Neural cell (in vitro differentiated cells): ENCODE data around the gene VPS13D. TPM values are rescaled to one million over a fixed set of nuclear protein-coding genes. Genes with fewer than 3 reads are reported as not detected.

Experiments
- H2AFZ ChIP-seq: fragments of 200-600, 300-800 bp; sonication (generic), shearing (Covaris generic); 2 replicates; pipeline ENCODE4 v1.6.0; 2014; ENCODE audit warnings: low read depth, mild to moderate bottlenecking, antibody characterized with exemption, low read length, moderate library complexity
- H3F3A ChIP-seq: fragments of 200-600 bp; shearing (Covaris generic); 2 replicates; pipeline ENCODE4 v1.6.1; 2016; ENCODE audit warnings: mild to moderate bottlenecking, moderate library complexity, mixed read lengths, antibody characterized with exemption, low read length; ENCODE audit not compliant: insufficient read depth, poor library complexity, severe bottlenecking
- H3K27ac ChIP-seq: fragments of 200-600, 300-800 bp; sonication (generic), shearing (Covaris generic); 2 replicates; pipeline ENCODE4 v1.5.1; 2014; ENCODE audit warnings: mild to moderate bottlenecking, low read length, moderate library complexity
- H3K27me3 ChIP-seq: fragments of 300-800, 200-600 bp; sonication (generic), shearing (Covaris generic); 2 replicates; pipeline ENCODE4 v1.6.0; 2014; ENCODE audit warnings: mild to moderate bottlenecking, low read depth, low read length, moderate library complexity; ENCODE audit not compliant: insufficient read depth
- H3K36me3 ChIP-seq: fragments of 300-800, 200-600 bp; sonication (generic), shearing (Covaris generic); 2 replicates; pipeline ENCODE4 v1.5.1; 2014; ENCODE audit warnings: mild to moderate bottlenecking, antibody characterized with exemption, low read length, moderate library complexity; ENCODE audit not compliant: insufficient read depth
- H3K4me2 ChIP-seq: fragments of 300-800, 200-600 bp; sonication (generic), shearing (Covaris generic); 2 replicates; pipeline ENCODE4 v1.6.0; 2014; ENCODE audit warnings: mild to moderate bottlenecking, low read length
- H3K4me3 ChIP-seq: fragments of 300-800, 200-600 bp; sonication (generic), shearing (Covaris generic); 2 replicates; pipeline ENCODE4 v1.5.1; 2014; ENCODE audit warnings: mild to moderate bottlenecking, low read length, moderate library complexity
- H3K79me2 ChIP-seq: fragments of 200-600 bp; shearing (Covaris generic); replicated peaks from 2 replicates; pipeline ENCODE4 v1.6.0; 2014; ENCODE audit warnings: mild to moderate bottlenecking, low read length, moderate library complexity; ENCODE audit not compliant: insufficient read depth
- H3K9ac ChIP-seq: fragments of 300-800, 200-600 bp; sonication (generic), shearing (Covaris generic); 2 replicates; pipeline ENCODE4 v1.6.1; 2016; ENCODE audit warnings: mild to moderate bottlenecking, low read length, mixed read lengths
- H3K9me2 ChIP-seq: fragments of 200-600 bp; shearing (Covaris generic); 2 replicates; pipeline ENCODE4 v1.6.1; 2016; ENCODE audit warnings: mild to moderate bottlenecking, low read length, mixed read lengths; ENCODE audit not compliant: insufficient read depth
- H3K9me3 ChIP-seq: fragments of 200-600, 300-800 bp; sonication (generic), shearing (Covaris generic); 2 replicates; pipeline ENCODE4 v1.6.1; 2016; ENCODE audit warnings: mild to moderate bottlenecking, mixed run types, low read length, moderate library complexity, mixed read lengths
- H4K20me1 ChIP-seq: fragments of 200-600 bp; shearing (Covaris generic); 2 replicates; pipeline ENCODE4 v1.6.1; 2016; ENCODE audit warnings: mild to moderate bottlenecking, mixed run types; ENCODE audit not compliant: insufficient read depth
- CTCF ChIP-seq: fragments of 450-650 bp; IDR thresholded peaks from 2 replicates; pipeline ENCODE4 v1.5.1; 2014; ENCODE audit warnings: antibody characterized with exemption, mild to moderate bottlenecking, moderate library complexity; ENCODE audit not compliant: poor library complexity, severe bottlenecking
- EP300 ChIP-seq: fragments of 450-650 bp; conservative IDR thresholded peaks from 2 replicates; pipeline ENCODE4 v1.6.1; 2014; ENCODE audit warnings: antibody characterized with exemption, mild to moderate bottlenecking, moderate library complexity; ENCODE audit not compliant: poor library complexity, severe bottlenecking
- EZH2 ChIP-seq: fragments of 200-600, 300-800 bp; shearing (Covaris generic), sonication (generic); IDR thresholded peaks from 2 replicates; pipeline ENCODE4 v1.6.1; 2014; ENCODE audit warnings: antibody characterized with exemption, low read length, borderline replicate concordance, mild to moderate bottlenecking; ENCODE audit not compliant: insufficient read depth, poor library complexity, severe bottlenecking
- MXI1 ChIP-seq: fragments of 450-650 bp; conservative IDR thresholded peaks from 2 replicates; pipeline ENCODE4 v1.6.1; 2014; ENCODE audit warnings: antibody characterized with exemption, mild to moderate bottlenecking; ENCODE audit not compliant: poor library complexity, severe bottlenecking
- POLR2AphosphoS5 ChIP-seq: IDR thresholded peaks from 2 replicates; pipeline ENCODE4 v1.6.1; 2012
- RAD21 ChIP-seq: fragments of 450-650 bp; conservative IDR thresholded peaks from 2 replicates; pipeline ENCODE4 v1.6.1; 2014; ENCODE audit warnings: antibody characterized with exemption, mild to moderate bottlenecking, moderate library complexity
- REST ChIP-seq: IDR thresholded peaks from 2 replicates; pipeline ENCODE4 v1.6.1; 2012; ENCODE audit warnings: borderline replicate concordance
- SMC3 ChIP-seq: fragments of 450-650 bp; conservative IDR thresholded peaks from 2 replicates; pipeline ENCODE4 v1.6.1; 2014; ENCODE audit warnings: antibody characterized with exemption, mild to moderate bottlenecking, moderate library complexity; ENCODE audit not compliant: poor library complexity
- TAF1 ChIP-seq: IDR thresholded peaks from 2 replicates; pipeline ENCODE4 v1.6.1; 2012; ENCODE audit warnings: low read depth
- polyA minus RNA-seq: library from RNA; depleted of rRNA, polyadenylated mRNA; stranded (reverse); fragments of >200 nt; gene quantifications from 2 replicates; pipeline ENCODE4 v1.2.3, GENCODE V29; 2014
- polyA plus RNA-seq: library from polyadenylated mRNA; depleted of rRNA; stranded (reverse); fragments of >200 nt; gene quantifications from 2 replicates; pipeline ENCODE4 v1.2.3, GENCODE V29; 2014

The VPS13D gene
- polyA plus RNA-seq (24.1 and 24.5 TPM in 2 replicates), polyA minus RNA-seq (48.2 and 57.3 TPM in 2 replicates)

- H3K27ac ChIP-seq: no peak within 1 kb of the TSS
- TF ChIP-seq TAF1 (no peak), MXI1 (peak; percentile 77), CTCF (peak; percentile 98), SMC3 (peak; percentile 73), EP300 (peak; percentile 50), POLR2AphosphoS5 (peak; percentile 68), EZH2 (no peak), RAD21 (peak; percentile 54)
- no peaks in the 10 kb centered on the region for H3K36me3 ChIP-seq
Observed at GRCh38 chr1:12229835-12230548, at the start of gene VPS13D. Gene VPS13D, plus strand, starts transcription at chr1:12230030. Its CDS starts 4,237 bp downstream, at chr1:12234267.

GRCh38 chr1:12180315-12180714 is 49.5 kb upstream of the VPS13D start:
- no peaks in the 10 kb centered on the region for H4K20me1 ChIP-seq
- no peaks in the 10 kb centered on the region for H3K36me3 ChIP-seq
- no peaks in the 10 kb centered on the region for H3K79me2 ChIP-seq
- H3K4me3 ChIP-seq: no peak overlapping the region
- no peaks in the 10 kb centered on the region for H3K27me3 ChIP-seq
- H3K27ac ChIP-seq: no peak overlapping the region
- H3K9ac ChIP-seq: no peak overlapping the region
- no peaks in the 10 kb centered on the region for H3K9me2 ChIP-seq
- H2AFZ ChIP-seq: no peak overlapping the region
- no peaks in the 10 kb centered on the region for H3K9me3 ChIP-seq
- no peak overlapping the region for H3K4me2 ChIP-seq
- no peak for TF ChIP-seq REST
- TF ChIP-seq SMC3: no peak
- TF ChIP-seq EZH2: no peak
- TF ChIP-seq CTCF: no peak
- TF ChIP-seq MXI1: no peak
- no peak for TF ChIP-seq RAD21
- TF ChIP-seq TAF1: no peak
- TF ChIP-seq POLR2AphosphoS5: no peak
- TF ChIP-seq EP300: no peak
- H3F3A ChIP-seq: no peaks in the 10 kb centered on the region

More at GRCh38 chr1:12229835-12230548, at the start of gene VPS13D:
- H3K4me2 ChIP-seq: peak within 1 kb of the TSS; percentile 90
- H3K4me3 ChIP-seq: peak within 1 kb of the TSS; percentile 98
- peak within 1 kb of the TSS; percentile 83 for H3K9ac ChIP-seq
- peaks cover 19% of the 10 kb centered on the region for H3K79me2 ChIP-seq
- H3F3A ChIP-seq: no peaks in the 10 kb centered on the region
- no peaks in the 10 kb centered on the region for H3K9me3 ChIP-seq
- H2AFZ ChIP-seq: peak within 1 kb of the TSS; percentile 40
- H4K20me1 ChIP-seq: no peaks in the 10 kb centered on the region
- H3K27me3 ChIP-seq: no peaks in the 10 kb centered on the region
- H3K9me2 ChIP-seq: no peaks in the 10 kb centered on the region
